Fibroblast of lung (primary cell): Measurements from ENCODE around the gene KLHL29.

Experiments used
- EZH2 ChIP-seq: IDR thresholded peaks from 2 replicates; pipeline ENCODE4 v1.5.1; 2012; ENCODE audit warnings: low read length, control low read depth, mild to moderate bottlenecking; ENCODE audit errors: missing control alignments
- TF ChIP-seq, protein P1 (sequence below), 2 donors: IDR thresholded peaks in 1 of 2; conservative IDR thresholded peaks in 1 of 2; 1 replicate in 1 of 2; 2 replicates in 1 of 2; pipeline ENCODE4 v1.5.1; 2011 to 2012; ENCODE audit warnings: low read length in 2 of 2, control low read depth in 1 of 2, inconsistent platforms in 1 of 2, low read depth in 1 of 2, mild to moderate bottlenecking in 1 of 2

DNA sequence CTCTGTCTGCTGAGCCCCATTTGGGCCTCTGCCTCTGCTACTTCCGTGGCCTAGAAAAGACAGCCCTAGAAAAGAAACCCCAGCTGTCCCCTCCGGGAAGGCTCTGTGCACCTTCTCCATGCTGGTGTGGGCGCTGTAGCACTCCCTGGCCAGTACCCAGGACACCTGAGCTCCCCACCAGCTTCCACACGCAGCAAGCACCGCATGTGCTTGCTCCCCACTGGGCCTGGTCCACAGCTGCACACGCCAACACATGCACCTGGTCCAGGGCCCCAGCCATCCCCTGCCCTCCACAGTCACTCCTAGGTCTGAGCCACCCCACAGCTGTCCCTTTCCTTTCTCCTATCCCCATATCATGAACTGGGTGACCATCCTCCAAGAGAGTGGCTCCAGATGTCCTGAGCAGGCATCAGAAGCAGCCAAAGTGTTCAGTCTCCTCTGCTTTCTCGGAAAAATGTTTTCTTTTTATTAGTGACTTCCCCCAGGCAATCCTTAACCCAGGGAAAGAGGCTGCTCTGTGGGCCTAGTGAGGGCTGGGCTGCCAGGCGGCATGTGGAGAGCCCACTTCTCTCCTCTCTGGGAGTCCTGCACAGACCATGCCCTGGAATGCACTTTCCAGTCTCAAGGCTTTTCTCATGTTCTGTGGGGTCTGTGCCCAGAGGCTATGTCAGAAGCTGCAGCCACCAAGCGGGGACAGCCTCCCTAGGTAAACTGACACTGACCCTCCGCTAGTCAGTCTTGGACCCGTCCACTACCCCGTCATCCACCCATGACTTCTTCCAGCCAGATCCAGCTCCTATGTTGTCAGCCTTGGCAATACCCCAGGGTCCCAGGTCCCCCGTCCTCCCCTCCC, 133.7 kb downstream of the KLHL29 start:
- TF ChIP-seq EZH2: no peak
- TF ChIP-seq, protein P1, sequence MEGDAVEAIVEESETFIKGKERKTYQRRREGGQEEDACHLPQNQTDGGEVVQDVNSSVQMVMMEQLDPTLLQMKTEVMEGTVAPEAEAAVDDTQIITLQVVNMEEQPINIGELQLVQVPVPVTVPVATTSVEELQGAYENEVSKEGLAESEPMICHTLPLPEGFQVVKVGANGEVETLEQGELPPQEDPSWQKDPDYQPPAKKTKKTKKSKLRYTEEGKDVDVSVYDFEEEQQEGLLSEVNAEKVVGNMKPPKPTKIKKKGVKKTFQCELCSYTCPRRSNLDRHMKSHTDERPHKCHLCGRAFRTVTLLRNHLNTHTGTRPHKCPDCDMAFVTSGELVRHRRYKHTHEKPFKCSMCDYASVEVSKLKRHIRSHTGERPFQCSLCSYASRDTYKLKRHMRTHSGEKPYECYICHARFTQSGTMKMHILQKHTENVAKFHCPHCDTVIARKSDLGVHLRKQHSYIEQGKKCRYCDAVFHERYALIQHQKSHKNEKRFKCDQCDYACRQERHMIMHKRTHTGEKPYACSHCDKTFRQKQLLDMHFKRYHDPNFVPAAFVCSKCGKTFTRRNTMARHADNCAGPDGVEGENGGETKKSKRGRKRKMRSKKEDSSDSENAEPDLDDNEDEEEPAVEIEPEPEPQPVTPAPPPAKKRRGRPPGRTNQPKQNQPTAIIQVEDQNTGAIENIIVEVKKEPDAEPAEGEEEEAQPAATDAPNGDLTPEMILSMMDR (conservative IDR thresholded peaks at IDR 0.05 in 1 of 2, IDR thresholded peaks at IDR 0.05 in 1 of 2; ENCODE audit: low read depth in 1 of 2, low read length in 2 of 2): no peak
